Aorta (tissue), 5 donors: ENCODE results near the gene AGRN. TPM values are rescaled to one million over a fixed set of nuclear protein-coding genes. Genes with fewer than 3 reads are reported as not detected.

ENCODE experiments used
- ATAC-seq: fragments of 200-7000 bp; cut with Tn5 transposase; one replicate; pipeline ENCODE4 v1.9.1; 2022; ENCODE audit warnings: moderate library complexity; ENCODE audit not compliant: low FRiP score
- DNase-seq, 2 donors: peaks; one replicate each; pipeline ENCODE4 v3.0.0-alpha.2; 2020
- H3K27ac ChIP-seq, 2 donors: one replicate each; pipeline ENCODE4 v1.5.1; 2013; ENCODE audit warnings: low read length in 2 of 2, mild to moderate bottlenecking in 2 of 2, moderate library complexity in 2 of 2, control low read depth in 1 of 2, inconsistent platforms in 1 of 2, low read depth in 1 of 2
- H3K27me3 ChIP-seq, 2 donors: one replicate each; pipeline ENCODE4 v1.6.1; 2013; ENCODE audit warnings: control low read depth in 1 of 2, low read length in 1 of 2, mild to moderate bottlenecking in 1 of 2, moderate library complexity in 1 of 2; ENCODE audit not compliant: insufficient read depth in 2 of 2, control insufficient read depth in 1 of 2
- H3K36me3 ChIP-seq, 2 donors: one replicate each; pipeline ENCODE4 v1.6.1; 2013; ENCODE audit warnings: control low read depth in 1 of 2, low read length in 1 of 2, mild to moderate bottlenecking in 1 of 2; ENCODE audit not compliant: insufficient read depth in 2 of 2, control insufficient read depth in 1 of 2
- H3K4me1 ChIP-seq, 2 donors: one replicate each; pipeline ENCODE4 v1.6.1; 2013; ENCODE audit warnings: low read length in 2 of 2, control low read depth in 1 of 2, mild to moderate bottlenecking in 1 of 2, moderate library complexity in 1 of 2; ENCODE audit not compliant: insufficient read depth in 2 of 2, control insufficient read depth in 1 of 2
- H3K4me3 ChIP-seq, 2 donors: one replicate each; pipeline ENCODE4 v1.5.1; 2013; ENCODE audit warnings: low read length in 2 of 2, control low read depth in 1 of 2, mild to moderate bottlenecking in 1 of 2
- H3K9me3 ChIP-seq: one replicate; pipeline ENCODE4 v1.6.1; 2013; ENCODE audit warnings: mild to moderate bottlenecking, low read length; ENCODE audit not compliant: control insufficient read depth
- WGBS, 2 donors: extraction: QIAGEN DNeasy Blood & Tissue Kit; methylation state at CpG; one replicate each; pipeline ENCODE4 v1.1.7; 2013; 5-methylcytosine and 5-hydroxymethylcytosine counted together
- intact Hi-C, 2 donors: fragments of 100-400 bp; cut with DNase I; formaldehyde crosslinking; loops; one replicate each; pipeline versions ENCODE4 v1.14.2 to v1.15.0; 2022
- polyA plus RNA-seq, 2 donors: library from polyadenylated mRNA; stranded (reverse); fragments of 200-250 nt; gene quantifications; one replicate each; pipeline ENCODE4 v1.2.3, GENCODE V29; 2013
- total RNA-seq, 2 donors: library from RNA; stranded (reverse); fragmentation: NEBNext Ultra II Directional; extraction: Animal tissue kit (Norgen Biotek cat#: 25700); gene quantifications; one replicate each; pipeline ENCODE4 v1.2.1, GENCODE V29; 2021
- donor health status: healthy with polysubstance abuse.
- donor health status: Bipolar disorder and iron deficiency.
- donor health status: DM: no; HTN: no; CAD: no.
- donor health status: DM: no; HTN: no; CAD: no.
- donor health status: DM: yes; HTN: yes; CAD: no.

Gene AGRN
- total and polyA plus RNA-seq, 4 donors: 4.3 to 38.6 (median 22.6) TPM

DNA sequence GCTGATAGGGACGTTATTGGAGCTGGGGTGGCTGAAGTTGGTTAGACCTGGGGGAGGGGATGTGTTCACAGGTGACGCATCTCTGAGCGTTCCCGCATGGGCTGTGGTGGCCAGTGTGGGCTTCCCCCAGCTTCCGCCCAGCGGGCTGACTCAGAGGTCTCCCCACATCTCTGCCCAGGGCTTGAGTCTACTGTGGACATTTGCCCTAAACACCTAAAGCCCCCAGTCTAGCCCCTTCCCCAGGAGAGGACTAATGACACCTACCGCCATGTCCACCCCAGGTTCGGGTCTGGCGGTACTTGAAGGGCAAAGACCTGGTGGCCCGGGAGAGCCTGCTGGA, 2.0 kb downstream of the AGRN start:
- no peak overlapping the region for H3K27ac ChIP-seq
- no peak overlapping the region for H3K4me3 ChIP-seq
- no peaks in the 10 kb centered on the region for H3K36me3 ChIP-seq
- no peaks in the 10 kb centered on the region for H3K4me1 ChIP-seq
- no peak for ATAC-seq
- H3K27me3 ChIP-seq: no peaks in the 10 kb centered on the region
- 94 to 97% methylated on average over 10 of the region's 10 CpGs for WGBS, 2 donors
- intact Hi-C loops: loop anchor here in 1 of 2 donors (5.0 kb wide), 1 partner anchor 35 kb away; no protein-coding TSS in a partner anchor
- DNase-seq: no peak
- H3K9me3 ChIP-seq: no peaks in the 10 kb centered on the region

DNA sequence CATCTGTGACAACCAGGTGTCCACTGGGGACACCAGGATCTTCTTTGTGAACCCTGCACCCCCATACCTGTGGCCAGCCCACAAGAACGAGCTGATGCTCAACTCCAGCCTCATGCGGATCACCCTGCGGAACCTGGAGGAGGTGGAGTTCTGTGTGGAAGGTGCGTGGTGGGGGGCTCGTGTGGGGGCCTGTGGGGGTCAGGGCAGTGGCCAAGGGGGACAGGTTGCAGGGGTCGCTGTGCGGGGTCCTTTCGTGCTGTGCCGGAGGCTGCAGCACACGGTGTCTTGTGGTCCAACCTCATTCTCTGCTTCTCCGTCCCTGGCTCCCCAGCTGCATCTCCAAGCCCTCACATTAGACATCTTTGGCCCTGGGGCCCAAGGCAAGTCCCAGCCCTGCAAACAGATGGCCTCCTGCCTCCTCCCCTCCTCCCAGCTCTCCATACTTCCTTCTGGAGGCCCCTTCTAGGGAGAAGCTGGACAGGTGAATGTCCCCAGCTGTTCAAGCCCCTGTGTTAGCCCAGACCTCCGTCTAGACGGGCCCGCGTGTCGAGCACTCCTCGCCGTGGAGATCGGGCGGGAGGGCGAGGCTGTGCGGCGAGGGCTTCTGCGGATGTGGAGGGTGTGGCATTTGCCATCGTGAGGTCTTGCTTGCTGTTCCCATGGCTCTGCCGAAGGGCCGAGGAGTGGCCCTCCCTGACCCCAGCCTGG, 2.5 kb downstream of the AGRN start:
- intact Hi-C loops: loop anchor here in 1 of 2 donors (5.0 kb wide), 1 partner anchor 35 kb away; no protein-coding TSS in a partner anchor
- Histone ChIP-seq H3K36me3 (no peaks in the 10 kb centered on the region), H3K4me1 (no peaks in the 10 kb centered on the region), H3K9me3 (no peaks in the 10 kb centered on the region), H3K4me3 (no peak overlapping the region), H3K27me3 (no peaks in the 10 kb centered on the region), H3K27ac (no peak overlapping the region)
- DNase-seq (no peak), ATAC-seq (no peak)
- 93 to 94% methylated on average over 23 to 27 of the region's 27 CpGs for WGBS, 2 donors

DNA sequence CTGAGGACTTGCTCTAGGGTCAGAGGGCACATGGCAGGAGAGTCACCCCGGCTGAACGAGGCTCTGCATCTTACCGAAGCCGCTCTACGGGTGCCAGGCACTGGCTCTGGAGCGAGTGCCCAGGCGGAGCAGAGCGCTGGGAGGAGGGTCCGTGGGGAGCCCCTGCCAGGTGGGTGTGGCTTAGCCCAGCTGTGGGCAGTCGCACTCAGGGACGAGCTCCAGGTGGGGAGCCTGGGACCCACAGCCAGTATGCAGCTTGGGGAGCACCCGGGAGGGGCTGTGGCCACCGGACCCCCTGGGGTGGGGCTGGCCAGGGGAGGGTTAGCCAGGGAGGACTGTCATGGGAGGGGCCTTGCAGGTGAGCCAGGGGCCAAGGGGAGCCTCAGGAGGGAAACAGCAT, 3.8 kb downstream of the AGRN start:
- ATAC-seq: no peak
- 80 to 83% methylated on average over 13 of the region's 13 CpGs for WGBS, 2 donors
- no peak overlapping the region for H3K27ac ChIP-seq
- no peaks in the 10 kb centered on the region for H3K9me3 ChIP-seq
- H3K4me1 ChIP-seq: no peaks in the 10 kb centered on the region
- intact Hi-C loops: loop anchor here in 1 of 2 donors (5.0 kb wide), 1 partner anchor 34 kb away; no protein-coding TSS in a partner anchor
- no peaks in the 10 kb centered on the region for H3K36me3 ChIP-seq
- no peak for DNase-seq
- H3K4me3 ChIP-seq: no peak overlapping the region
- H3K27me3 ChIP-seq: no peaks in the 10 kb centered on the region

DNA sequence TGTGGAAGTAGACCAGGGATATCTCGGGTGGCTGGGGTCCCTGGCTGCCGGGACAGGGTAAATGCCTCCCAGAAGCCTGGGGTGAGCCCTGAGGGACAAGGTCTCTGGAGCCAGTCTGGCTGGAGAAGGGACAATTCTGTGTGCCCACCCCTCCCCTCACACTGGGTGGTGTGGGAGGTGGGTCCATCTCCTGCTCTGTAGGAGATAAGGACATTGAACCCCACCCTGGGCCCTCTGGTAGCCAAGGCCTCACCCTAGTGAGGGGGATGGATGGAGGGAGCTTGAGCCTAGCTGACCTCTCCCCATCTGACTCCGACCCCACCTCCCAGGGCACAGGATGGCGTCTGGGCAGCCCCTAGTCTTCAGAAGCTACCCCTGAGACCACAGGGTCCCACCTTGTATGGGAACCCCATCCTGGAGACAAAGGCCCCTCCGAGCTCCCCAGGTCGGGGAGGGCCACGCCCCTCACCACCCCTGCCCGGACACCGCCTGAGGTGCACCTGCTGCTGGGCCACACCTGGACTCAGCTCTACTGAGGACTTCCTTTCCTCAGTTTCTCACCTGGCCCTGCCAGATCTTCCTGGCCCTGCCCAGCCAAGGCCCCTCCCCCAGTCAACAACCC, 4.3 kb downstream of the AGRN start:
- no peak for DNase-seq
- no peaks in the 10 kb centered on the region for H3K27me3 ChIP-seq
- no peak for ATAC-seq
- H3K27ac ChIP-seq: no peak overlapping the region
- no peak overlapping the region for H3K4me3 ChIP-seq
- intact Hi-C loops: loop anchor here in 1 of 2 donors (5.0 kb wide), 1 partner anchor 33 kb away; no protein-coding TSS in a partner anchor
- 90 to 94% methylated on average over 9 of the region's 9 CpGs for WGBS, 2 donors
- no peaks in the 10 kb centered on the region for H3K9me3 ChIP-seq
- no peaks in the 10 kb centered on the region for H3K36me3 ChIP-seq
- no peaks in the 10 kb centered on the region for H3K4me1 ChIP-seq

DNA sequence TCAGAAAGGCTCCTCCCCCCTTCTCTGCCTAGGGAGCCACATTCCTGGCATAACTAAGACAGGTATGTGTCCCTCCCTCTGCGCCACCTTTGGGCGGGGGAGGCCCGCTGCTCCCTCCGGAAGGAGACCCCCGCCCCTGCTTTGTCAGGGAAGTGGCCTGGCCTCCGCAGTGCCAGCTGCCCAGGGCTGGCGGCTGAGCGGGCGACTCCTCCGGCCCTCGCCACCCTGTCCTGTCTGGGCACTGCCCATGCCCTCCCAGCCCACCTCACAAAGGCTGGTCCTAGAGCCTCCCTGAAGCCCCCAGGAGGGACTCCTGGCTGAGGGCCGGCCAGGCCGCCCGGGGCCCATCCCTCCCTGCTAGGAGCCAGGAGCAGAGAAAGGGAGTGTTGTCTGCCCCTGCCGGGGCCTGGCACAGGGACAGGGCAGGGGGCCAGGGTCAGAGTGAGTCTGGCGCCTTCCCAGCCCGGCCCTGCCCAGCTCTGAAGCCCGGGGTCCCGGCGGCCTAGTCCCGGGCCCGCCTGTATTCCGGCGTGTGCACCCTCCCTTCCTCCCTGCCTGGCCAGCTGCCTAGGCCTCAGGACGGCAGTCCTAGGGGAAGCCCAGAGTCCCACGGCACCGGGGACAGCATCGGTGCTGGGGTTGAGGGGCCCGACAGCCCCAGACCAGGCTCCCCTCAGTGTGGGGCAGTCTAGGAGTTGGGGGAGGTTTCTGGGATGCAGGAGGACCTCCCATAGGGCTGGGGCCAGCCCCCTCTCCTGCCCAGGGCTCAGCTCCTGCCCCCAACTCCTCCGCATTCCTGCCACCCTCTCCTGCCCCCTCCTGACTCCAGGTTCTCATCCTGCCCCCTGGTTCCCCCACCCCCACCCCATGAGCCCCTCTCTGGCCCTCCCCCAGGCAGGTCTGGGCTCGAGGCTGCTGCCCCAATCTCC, 5.1 kb downstream of the AGRN start:
- no peak overlapping the region for H3K27ac ChIP-seq
- DNase-seq (no peak), ATAC-seq (no peak)
- no peaks in the 10 kb centered on the region for H3K27me3 ChIP-seq
- H3K4me1 ChIP-seq: no peaks in the 10 kb centered on the region
- intact Hi-C loops: loop anchor here in 1 of 2 donors (5.0 kb wide), 1 partner anchor 32 kb away; no protein-coding TSS in a partner anchor
- WGBS, 2 donors: 59 to 62% methylated on average over 25 to 31 of the region's 31 CpGs
- no peaks in the 10 kb centered on the region for H3K9me3 ChIP-seq
- no peaks in the 10 kb centered on the region for H3K36me3 ChIP-seq
- no peak overlapping the region for H3K4me3 ChIP-seq

DNA sequence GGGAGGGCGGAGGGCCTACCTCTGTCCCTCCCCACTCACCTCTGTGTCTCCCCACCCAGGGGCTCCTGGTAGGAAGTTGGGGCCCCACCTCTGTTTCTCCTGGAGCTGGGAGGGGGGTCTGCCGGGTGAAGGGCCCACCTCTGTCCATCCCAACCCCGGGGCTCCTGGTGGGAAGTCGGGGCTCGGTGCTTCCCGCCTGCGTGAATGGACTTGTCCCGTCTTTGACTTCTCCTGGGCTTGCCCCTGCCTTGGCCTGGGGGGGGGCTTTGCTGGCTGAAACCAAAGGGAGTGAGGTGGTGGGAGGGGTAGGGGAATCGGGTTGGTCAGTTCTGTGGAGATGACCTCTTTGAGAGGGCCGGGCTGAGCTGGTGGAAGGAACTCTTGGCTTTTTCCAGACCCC, 5.8 kb downstream of the AGRN start:
- no peak overlapping the region for H3K27ac ChIP-seq
- no peak overlapping the region for H3K4me3 ChIP-seq
- H3K9me3 ChIP-seq: no peaks in the 10 kb centered on the region
- no peaks in the 10 kb centered on the region for H3K4me1 ChIP-seq
- no peaks in the 10 kb centered on the region for H3K27me3 ChIP-seq
- DNase-seq (no peak), ATAC-seq (no peak)
- intact Hi-C loops: no loop called here
- WGBS, 2 donors: 88 to 94% methylated on average over 9 to 10 of the region's 10 CpGs
- no peaks in the 10 kb centered on the region for H3K36me3 ChIP-seq

DNA sequence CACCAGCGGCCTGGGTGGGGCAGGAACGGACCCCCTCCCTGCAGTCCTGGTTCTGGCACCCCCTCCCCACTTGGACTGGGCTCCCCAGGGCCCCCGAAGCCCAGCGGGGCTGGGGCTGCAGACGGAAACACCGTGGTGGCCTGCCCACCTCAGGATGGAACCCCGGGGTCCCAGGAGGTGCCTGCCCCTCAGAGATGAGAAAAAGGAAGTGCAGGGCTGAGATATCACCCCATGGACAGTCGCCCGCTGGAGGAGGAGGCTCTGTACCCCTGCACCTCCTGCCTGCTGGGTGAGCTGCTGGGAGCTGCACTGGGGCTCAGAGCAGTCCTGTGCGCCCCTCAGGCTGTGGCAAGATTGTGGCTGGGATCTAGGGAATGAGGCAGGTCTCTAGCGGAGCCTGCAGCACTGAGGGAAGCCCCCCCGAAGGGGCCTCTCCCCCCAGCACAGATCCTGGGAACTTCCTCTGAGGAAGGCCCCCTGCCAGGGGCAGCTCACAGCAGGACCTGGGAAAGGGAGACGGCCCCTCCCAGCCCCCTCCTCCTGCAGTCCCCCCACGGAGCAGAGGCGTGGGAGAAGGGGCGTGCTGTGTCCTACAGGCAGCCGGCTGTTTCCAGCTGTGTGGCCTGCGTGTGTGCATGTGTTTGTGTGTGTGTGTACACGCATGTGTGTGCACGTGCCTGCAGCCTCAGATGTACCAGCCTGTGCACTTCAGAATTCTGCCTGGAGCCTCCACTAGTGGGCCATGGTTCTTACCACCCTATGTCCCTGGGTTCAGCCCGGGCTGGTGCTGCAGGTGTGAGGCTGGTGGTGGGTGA, 6.9 kb downstream of the AGRN start:
- H3K27ac ChIP-seq: no peak overlapping the region
- no peak for ATAC-seq
- no peaks in the 10 kb centered on the region for H3K36me3 ChIP-seq
- no peaks in the 10 kb centered on the region for H3K4me1 ChIP-seq
- H3K9me3 ChIP-seq: no peaks in the 10 kb centered on the region
- no peak for DNase-seq
- H3K27me3 ChIP-seq: no peaks in the 10 kb centered on the region
- 80 to 83% methylated on average over 21 of the region's 21 CpGs for WGBS, 2 donors
- intact Hi-C loops: no loop called here
- no peak overlapping the region for H3K4me3 ChIP-seq

DNA sequence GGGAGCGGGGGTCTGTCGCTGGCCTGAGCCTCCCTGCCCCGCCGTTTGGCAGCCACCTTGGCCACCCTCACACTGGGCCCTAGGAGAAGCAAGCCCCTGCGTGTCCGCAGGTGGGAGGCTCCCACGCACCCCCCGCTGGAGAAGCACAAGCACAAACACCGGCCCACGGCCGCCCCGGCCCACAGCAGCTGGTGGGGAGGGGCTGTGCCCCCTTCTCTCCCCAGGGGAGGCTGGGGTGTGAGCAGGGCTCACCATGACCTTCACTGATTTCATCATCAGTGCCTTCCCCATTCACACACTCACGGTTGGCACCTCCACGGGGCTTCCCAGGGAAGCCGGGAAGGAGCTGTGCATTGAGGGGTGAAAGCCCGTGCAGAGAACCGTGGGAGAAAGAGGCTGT, 7.9 kb downstream of the AGRN start:
- Histone ChIP-seq H3K4me3 (no peak overlapping the region), H3K36me3 (no peaks in the 10 kb centered on the region), H3K27ac (no peak overlapping the region), H3K27me3 (no peaks in the 10 kb centered on the region), H3K4me1 (no peaks in the 10 kb centered on the region), H3K9me3 (no peaks in the 10 kb centered on the region)
- ATAC-seq (no peak), DNase-seq (no peak)
- WGBS, 2 donors: 85 to 88% methylated on average over 17 of the region's 17 CpGs
- intact Hi-C loops: no loop called here
